GM04503 (cell line): ENCODE data around the gene NSUN2.

Source experiments
- DNase-seq: peaks from one replicate; pipeline ENCODE4 v3.0.0-alpha.2; 2012; ENCODE audit warnings: low read depth

The NSUN2 gene

DNA sequence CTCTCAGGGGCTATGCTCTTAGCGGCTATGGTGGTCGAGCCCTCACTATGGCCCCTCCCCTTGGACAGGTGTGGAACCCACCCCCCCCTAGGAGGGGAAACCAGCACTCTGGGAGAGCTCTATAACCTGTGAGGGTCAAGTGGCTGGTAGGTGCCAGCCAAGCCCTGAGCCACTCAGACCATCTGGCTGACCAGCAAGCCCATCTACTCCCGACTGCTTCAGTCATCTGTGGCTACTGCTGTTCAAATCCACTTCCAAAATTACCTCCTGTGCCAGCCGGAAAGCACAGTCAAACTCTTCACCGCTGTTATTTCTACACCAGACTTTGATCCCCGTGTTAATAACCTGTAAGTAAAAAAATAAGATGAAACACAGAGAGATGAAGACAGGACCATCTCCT, 28.5 kb downstream of the NSUN2 start:
- DNase-seq: no peak

- no peak for DNase-seq
Observed at GRCh38 chr5:6603643-6604042, 29.2 kb downstream of the NSUN2 start.

- DNase-seq: no peak
Observed at GRCh38 chr5:6602441-6602840, 30.4 kb downstream of the NSUN2 start.

- DNase-seq: no peak
Observed at GRCh38 chr5:6601816-6602215, 31.0 kb downstream of the NSUN2 start.

- no peak for DNase-seq
Observed at GRCh38 chr5:6601271-6601670, 31.6 kb downstream of the NSUN2 start.

- no peak for DNase-seq
Observed at GRCh38 chr5:6599739-6600138, 33.1 kb downstream of the NSUN2 start.

GRCh38 chr5:6598351-6598900, 34.4 kb downstream of the NSUN2 start:
- DNase-seq: peak; percentile 11

DNA sequence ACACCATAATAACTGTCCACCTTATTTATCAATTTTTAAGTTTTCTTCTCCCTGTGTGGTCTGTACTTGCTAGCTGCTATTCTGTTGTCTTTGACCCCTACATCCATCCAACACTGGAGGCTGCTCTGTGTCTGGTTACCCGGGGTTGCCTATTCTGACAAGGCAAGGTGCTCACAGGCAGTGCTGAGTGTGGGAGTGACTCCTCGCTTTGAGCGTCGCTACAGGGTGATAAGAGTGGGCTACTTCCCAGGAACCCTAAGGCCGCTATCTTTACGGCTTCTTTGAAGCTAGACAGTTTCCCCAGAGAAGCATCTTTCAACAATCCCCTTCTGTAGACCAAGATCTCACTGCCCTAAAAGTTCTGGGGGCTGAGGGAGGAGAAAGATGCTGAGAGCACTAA, 35.3 kb downstream of the NSUN2 start:
- DNase-seq: no peak

GRCh38 chr5:6596388-6596787, 36.5 kb downstream of the NSUN2 start:
- no peak for DNase-seq

DNA sequence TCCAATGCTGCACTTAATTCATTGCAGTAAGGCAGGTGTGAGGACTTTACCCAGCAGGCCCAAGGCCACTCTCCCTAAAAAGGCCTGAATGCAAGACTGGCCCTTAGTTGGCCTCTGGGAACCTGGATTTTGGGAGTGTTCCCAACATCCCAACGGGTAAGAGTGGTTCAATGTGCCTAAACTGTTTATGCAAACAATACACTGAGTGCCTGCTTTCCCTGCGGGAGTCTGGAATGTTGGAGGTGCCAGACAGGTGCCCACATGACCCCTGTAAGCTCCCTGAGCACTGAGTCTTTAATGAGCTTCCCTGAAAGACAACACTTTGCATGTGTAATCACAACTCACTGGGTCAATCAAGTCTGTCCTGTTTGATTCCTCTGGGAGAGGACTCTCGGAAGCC, 37.4 kb downstream of the NSUN2 start:
- no peak for DNase-seq

GRCh38 chr5:6594066-6594465, 38.8 kb downstream of the NSUN2 start:
- no peak for DNase-seq

GRCh38 chr5:6593148-6594016, 39.5 kb downstream of the NSUN2 start:
- DNase-seq: no peak

DNA sequence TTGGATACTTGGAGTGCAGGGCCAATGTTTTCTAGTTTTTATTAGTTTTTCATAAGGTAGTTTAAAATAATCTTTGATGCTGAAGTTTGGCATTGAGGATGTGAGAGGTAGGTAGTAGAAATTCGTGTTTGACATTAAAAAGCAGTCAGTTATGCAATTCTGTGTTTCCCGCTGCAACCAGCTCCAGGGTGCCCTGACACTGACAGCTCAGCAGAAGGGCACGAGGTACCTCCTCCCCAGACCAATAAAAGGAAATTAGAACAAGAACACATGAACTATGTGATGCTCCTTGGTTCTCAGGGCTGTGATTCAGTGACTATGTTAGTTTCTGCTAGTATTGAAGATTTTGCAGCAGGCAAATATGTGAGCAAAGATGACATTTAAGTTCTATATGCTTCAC, 40.2 kb downstream of the NSUN2 start:
- DNase-seq: peak; percentile 5

DNA sequence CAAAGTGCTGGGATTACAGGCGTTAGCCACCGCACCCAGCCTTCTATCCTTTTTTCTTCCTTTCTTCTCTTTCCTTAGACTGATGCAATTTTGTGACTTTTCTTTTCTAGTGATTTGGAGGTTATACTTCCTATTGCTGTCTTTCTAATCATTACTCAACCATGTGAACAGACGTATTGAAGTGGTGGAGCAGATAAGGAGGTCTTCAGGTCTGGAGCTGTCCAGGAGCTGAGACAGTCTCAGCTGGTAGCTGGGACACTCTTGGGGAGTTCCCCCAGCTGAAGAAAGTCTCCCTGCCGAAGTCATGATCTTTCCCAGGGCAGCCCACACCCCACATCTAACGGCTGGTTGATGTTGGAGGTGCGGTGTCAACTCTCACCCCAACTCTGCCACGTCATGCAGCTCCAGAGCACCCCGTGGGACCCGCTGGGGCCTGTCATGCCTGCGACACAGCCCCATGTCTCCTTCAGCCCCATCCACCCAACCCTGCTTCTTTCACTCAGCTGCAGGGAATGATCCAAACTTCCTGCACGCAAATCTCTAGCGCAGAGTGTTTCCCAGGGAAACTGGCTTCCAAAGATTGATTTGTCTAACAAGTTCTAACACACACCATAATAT, 41.1 kb downstream of the NSUN2 start:
- DNase-seq: no peak

- DNase-seq: no peak
Observed at GRCh38 chr5:6590581-6590980, 42.3 kb downstream of the NSUN2 start.

- no peak for DNase-seq
Observed at GRCh38 chr5:6587171-6587570, 45.7 kb downstream of the NSUN2 start.

- no peak for DNase-seq
Observed at GRCh38 chr5:6586647-6587042, 46.2 kb downstream of the NSUN2 start.

DNA sequence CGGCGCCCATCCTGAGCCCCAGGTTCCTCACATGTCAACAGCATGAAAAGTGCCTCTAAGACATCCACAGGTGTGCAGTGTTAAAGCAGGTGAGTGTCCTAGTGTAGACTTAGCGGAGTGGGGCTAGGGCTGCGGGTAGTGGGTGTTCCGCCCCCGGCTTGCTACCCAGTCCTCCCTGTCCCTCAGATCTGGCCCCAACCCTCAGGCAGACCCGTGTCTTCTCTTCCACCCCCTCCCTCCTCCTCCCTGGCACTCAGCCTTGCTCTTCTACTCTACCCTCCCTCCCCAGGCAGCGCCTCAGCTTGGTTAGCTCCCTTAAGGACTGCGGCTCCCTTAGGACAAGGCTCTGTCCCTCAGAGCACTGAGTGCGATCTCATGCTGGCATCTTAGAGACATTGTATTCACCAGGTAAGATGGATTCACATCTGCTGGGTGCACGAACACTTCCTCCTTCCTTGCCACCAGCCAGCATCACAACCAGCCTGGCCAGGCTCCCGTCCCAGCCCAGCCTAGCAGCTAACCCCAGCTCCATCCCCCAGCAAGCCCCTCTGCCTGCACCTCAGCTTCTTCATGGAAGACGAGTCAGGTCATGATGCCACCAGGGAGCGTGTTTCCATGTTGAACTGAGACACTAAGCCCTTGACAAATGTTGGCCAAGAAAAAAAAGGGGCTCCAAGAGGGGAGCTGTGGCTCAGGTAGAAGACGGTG, 46.8 kb downstream of the NSUN2 start:
- no peak for DNase-seq

DNA sequence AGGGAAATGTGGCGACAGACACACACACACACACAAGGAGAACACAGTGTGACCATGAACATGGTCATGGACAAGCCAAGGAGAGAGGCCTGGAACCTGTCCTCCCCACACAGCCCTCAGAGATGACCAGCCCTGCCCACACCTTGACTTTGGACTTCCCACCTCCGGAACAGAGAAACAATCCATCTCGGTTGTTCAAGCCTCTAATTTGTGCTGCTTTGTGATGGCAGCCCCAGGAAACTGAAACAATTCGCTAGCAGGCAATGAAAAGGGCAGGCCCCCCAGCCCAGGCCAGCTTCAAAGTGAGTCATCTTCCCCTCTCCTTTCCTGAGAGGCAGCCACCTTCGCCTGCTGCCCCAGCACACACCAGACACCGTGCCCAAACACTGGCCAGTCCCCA, 47.7 kb downstream of the NSUN2 start:
- no peak for DNase-seq

GRCh38 chr5:6584727-6585126, 48.1 kb downstream of the NSUN2 start:
- no peak for DNase-seq

- no peak for DNase-seq
Observed at GRCh38 chr5:6584101-6584645, 48.7 kb downstream of the NSUN2 start.

- DNase-seq: no peak
Observed at GRCh38 chr5:6583049-6583880, 49.6 kb downstream of the NSUN2 start.
